GM23248 (cell line): ENCODE measurements around the gene KAT8. TPM values are rescaled to one million over a fixed set of nuclear protein-coding genes. Genes with fewer than 3 reads are reported as not detected.
A peak's percentile ranks its signal among the peaks of the same experiment; 100 is the strongest.

Source experiments
- DNase-seq: peaks from one replicate; pipeline ENCODE4 v3.0.0-alpha.2; 2015
- H2AFZ ChIP-seq: fragments of 200-600 bp; sonication (generic); 2 replicates; pipeline ENCODE4 v1.6.1; 2016; ENCODE audit warnings: antibody characterized with exemption
- H3F3A ChIP-seq: fragments of 200-600 bp; sonication (generic); 2 replicates; pipeline ENCODE4 v1.6.1; 2016; ENCODE audit warnings: mild to moderate bottlenecking, antibody characterized with exemption, mixed run types; ENCODE audit not compliant: insufficient read depth
- H3K27ac ChIP-seq: fragments of 200-600 bp; sonication (generic); 2 replicates; pipeline ENCODE4 v1.5.1; 2016; ENCODE audit warnings: mild to moderate bottlenecking
- H3K27me3 ChIP-seq: fragments of 200-600 bp; sonication (generic); replicated peaks from 2 replicates; pipeline ENCODE4 v1.6.1; 2016; ENCODE audit warnings: mild to moderate bottlenecking; ENCODE audit not compliant: insufficient read depth
- H3K36me3 ChIP-seq: fragments of 200-600 bp; sonication (generic); 2 replicates; pipeline ENCODE4 v1.6.1; 2016; ENCODE audit warnings: low read depth, mild to moderate bottlenecking
- H3K4me1 ChIP-seq: fragments of 200-600 bp; sonication (generic); 2 replicates; pipeline ENCODE4 v1.6.1; 2016; ENCODE audit warnings: mild to moderate bottlenecking; ENCODE audit not compliant: insufficient read depth
- H3K4me2 ChIP-seq: fragments of 200-600 bp; sonication (generic); one replicate; pipeline ENCODE4 v1.6.1; 2016; ENCODE audit warnings: mild to moderate bottlenecking; ENCODE audit not compliant: unreplicated experiment
- H3K4me3 ChIP-seq: fragments of 200-600 bp; sonication (generic); 2 replicates; pipeline ENCODE4 v1.5.1; 2016; ENCODE audit warnings: mild to moderate bottlenecking
- H3K79me2 ChIP-seq: fragments of 200-600 bp; sonication (generic); 2 replicates; pipeline ENCODE4 v1.6.1; 2016; ENCODE audit warnings: mild to moderate bottlenecking; ENCODE audit not compliant: insufficient read depth
- H3K9ac ChIP-seq: fragments of 200-600 bp; sonication (generic); 2 replicates; pipeline ENCODE4 v1.6.1; 2016; ENCODE audit warnings: mild to moderate bottlenecking
- H3K9me2 ChIP-seq: fragments of 200-600 bp; sonication (generic); 2 replicates; pipeline ENCODE4 v1.6.1; 2016; ENCODE audit warnings: mixed run types, mild to moderate bottlenecking, moderate library complexity; ENCODE audit not compliant: insufficient read depth
- H3K9me3 ChIP-seq: fragments of 200-600 bp; sonication (generic); one replicate; pipeline ENCODE4 v1.6.1; 2017; ENCODE audit warnings: low read depth
- H4K20me1 ChIP-seq: fragments of 200-600 bp; sonication (generic); 2 replicates; pipeline ENCODE4 v1.6.0; 2016; ENCODE audit not compliant: insufficient read depth
- EZH2 ChIP-seq: fragments of 200-600 bp; sonication (generic); IDR thresholded peaks from 2 replicates; pipeline ENCODE4 v1.6.1; 2018; ENCODE audit warnings: antibody characterized with exemption, mild to moderate bottlenecking; ENCODE audit not compliant: insufficient read depth, poor library complexity, severe bottlenecking
- EZH2phosphoT487 ChIP-seq: fragments of 200-600 bp; sonication (generic); IDR thresholded peaks from 2 replicates; pipeline ENCODE4 v1.6.1; 2018; ENCODE audit warnings: antibody characterized with exemption, moderate library complexity, mild to moderate bottlenecking, low read depth; ENCODE audit not compliant: insufficient read depth
- WGBS, 2 experiments: methylation state at CpG; one replicate each; pipeline ENCODE4 v1.1.6; 2015 to 2017; ENCODE audit warnings: low lambda C conversion rate in 2 of 2, low coverage in 1 of 2; ENCODE audit errors: missing lambda C conversion rate in 2 of 2; 5-methylcytosine and 5-hydroxymethylcytosine counted together
- in situ Hi-C: fragments of 300-500 bp; cut with MboI; formaldehyde crosslinking; loops from 2 replicates; pipeline ENCODE4 v1.15.0; 2020
- polyA plus RNA-seq: library from polyadenylated mRNA; unstranded; fragments of >200 nt; fragmentation: Nextera tagmentation; extraction: Ambion mirVana; gene quantifications from 2 replicates; pipeline ENCODE4 v1.2.1, GENCODE V29; 2016
- total RNA-seq: library from RNA; depleted of rRNA; stranded (reverse); fragments of >200 nt; shearing (Covaris generic); gene quantifications from 2 replicates; pipeline ENCODE4 v1.2.3, GENCODE V29; 2014

KAT8 gene
- total and polyA plus RNA-seq, 2 experiments from 2014 or later, result 18.4 to 50.9 TPM

- Histone ChIP-seq H3K9me2 (no peaks in the 10 kb centered on the region), H3K36me3 (peaks cover 22% of the 10 kb centered on the region), H3K4me3 (peak overlapping the region; percentile 77), H3K4me2 (peak overlapping the region; percentile 93), H4K20me1 (no peaks in the 10 kb centered on the region), H3K9ac (peak overlapping the region; percentile 94), H3K4me1 (peaks cover 13% of the 10 kb centered on the region), H3K79me2 (peaks cover 21% of the 10 kb centered on the region), H3K9me3 (no peaks in the 10 kb centered on the region), H3F3A (peaks cover 29% of the 10 kb centered on the region), H3K27me3 (no peaks in the 10 kb centered on the region), H3K27ac (peak overlapping the region; percentile 99), H2AFZ (peak overlapping the region; percentile 39)
- peak; percentile 94 for DNase-seq
- no peak for TF ChIP-seq EZH2
- TF ChIP-seq EZH2phosphoT487, result no peak
- WGBS, 2 experiments, result 43 to 44% methylated on average over 9 of the region's 9 CpGs
- in situ Hi-C loops, result no loop called here
Observed at GRCh38 chr16:31118223-31119155, 1.0 kb downstream of the KAT8 start.

- Histone ChIP-seq H3K9me3 (no peaks in the 10 kb centered on the region), H3K9me2 (no peaks in the 10 kb centered on the region), H3K27ac (0 out of 2 replicates have a peak overlapping the region, but pooled peaks have one; percentile 99), H3K4me1 (peaks cover 13% of the 10 kb centered on the region), H3K4me3 (no peak overlapping the region), H3K79me2 (peaks cover 21% of the 10 kb centered on the region), H2AFZ (no peak overlapping the region), H3K9ac (no peak overlapping the region), H3K36me3 (peaks cover 30% of the 10 kb centered on the region), H4K20me1 (no peaks in the 10 kb centered on the region), H3K4me2 (no peak overlapping the region), H3F3A (peaks cover 24% of the 10 kb centered on the region), H3K27me3 (no peaks in the 10 kb centered on the region)
- DNase-seq, result no peak
- TF ChIP-seq EZH2 (no peak), EZH2phosphoT487 (no peak)
- in situ Hi-C loops, result no loop called here
- WGBS, 2 experiments, result 85 to 92% methylated on average over 15 to 16 of the region's 16 CpGs
Observed at GRCh38 chr16:31120129-31120528, 2.7 kb downstream of the KAT8 start.

GRCh38 chr16:31125844-31126243 is 8.4 kb downstream of the KAT8 start:
- H4K20me1 ChIP-seq, result no peaks in the 10 kb centered on the region
- H3K9me2 ChIP-seq, result no peaks in the 10 kb centered on the region
- no peaks in the 10 kb centered on the region for H3F3A ChIP-seq
- H2AFZ ChIP-seq, result no peak overlapping the region
- TF ChIP-seq EZH2phosphoT487 (no peak), EZH2 (no peak)
- H3K4me3 ChIP-seq, result no peak overlapping the region
- in situ Hi-C loops, result no loop called here
- no peak overlapping the region for H3K27ac ChIP-seq
- no peaks in the 10 kb centered on the region for H3K4me1 ChIP-seq
- H3K4me2 ChIP-seq, result no peak overlapping the region
- 98 to 100% methylated on average over 3 of the region's 3 CpGs for WGBS, 2 experiments
- H3K36me3 ChIP-seq, result peaks cover 20% of the 10 kb centered on the region
- H3K27me3 ChIP-seq, result no peaks in the 10 kb centered on the region
- H3K9ac ChIP-seq, result no peak overlapping the region
- H3K79me2 ChIP-seq, result 0 out of 2 replicates have a peak, but pooled peaks cover under 1% of the 10 kb centered on the region
- no peaks in the 10 kb centered on the region for H3K9me3 ChIP-seq
- DNase-seq, result no peak

- H4K20me1 ChIP-seq, result no peaks in the 10 kb centered on the region
- H2AFZ ChIP-seq, result no peak overlapping the region
- no peaks in the 10 kb centered on the region for H3K27me3 ChIP-seq
- H3K9ac ChIP-seq, result no peak overlapping the region
- TF ChIP-seq EZH2 (no peak), EZH2phosphoT487 (no peak)
- no peak overlapping the region for H3K4me3 ChIP-seq
- no peak overlapping the region for H3K27ac ChIP-seq
- in situ Hi-C loops, result no loop called here
- no peak overlapping the region for H3K4me2 ChIP-seq
- H3K9me3 ChIP-seq, result no peaks in the 10 kb centered on the region
- peaks cover 10% of the 10 kb centered on the region for H3K36me3 ChIP-seq
- H3F3A ChIP-seq, result no peaks in the 10 kb centered on the region
- no peak for DNase-seq
- no peaks in the 10 kb centered on the region for H3K4me1 ChIP-seq
- WGBS, 2 experiments, result 95 to 96% methylated on average over 13 of the region's 13 CpGs
- no peaks in the 10 kb centered on the region for H3K79me2 ChIP-seq
- no peaks in the 10 kb centered on the region for H3K9me2 ChIP-seq
Observed at GRCh38 chr16:31127182-31127581, 9.7 kb downstream of the KAT8 start.
